ENCODE results near the gene PERCC1. TPM values are rescaled to one million over a fixed set of nuclear protein-coding genes. Genes with fewer than 3 reads are reported as not detected.
A peak's percentile ranks its signal among the peaks of the same experiment; 100 is the strongest.

PERCC1 gene
- total RNA-seq, 4 donors from 2014 or later = 1.2 TPM; not detected in 3

GRCh38 chr16:1413684-1414531, 17.0 kb upstream of the PERCC1 start:
- in situ Hi-C loops (cut with MboI; ENCODE audit: low pct_ligation_motif_present in 1 of 4, low pct_unique_long_range_greater_than_20kb in 1 of 4, low sequenced_read_pairs in 3 of 4) (no loop called here), intact Hi-C loops (cut with DNase I; ENCODE audit: low total_unique reads) (no loop called here)
- Histone ChIP-seq H3K27ac (peak overlapping the region; percentile 86 to 93 (median 91)), H3K36me3 (no peaks in the 10 kb centered on the region), H3K4me3 (peak overlapping the region; percentile 86 to 98 (median 92)), H3K27me3 (no peaks in the 10 kb centered on the region), H3K4me1 (peaks cover 0 to 26% (median 11%) of the 10 kb centered on the region in 4 donors), H3K9me3 (no peaks in the 10 kb centered on the region)
- peak; percentile 67 for DNase-seq
- TF ChIP-seq POLR2A (IDR thresholded peaks at IDR 0.05) (peak; percentile 14), CTCF (IDR thresholded peaks at IDR 0.05) (peak; percentile 63 to 70 (median 68)), POLR2AphosphoS5 (IDR thresholded peaks at IDR 0.05) (peak in 1 of 3 donors; percentile 38), EP300 (IDR thresholded peaks at IDR 0.05; ENCODE audit: low read depth) (no peak)
- 3 to 30% methylated on average over 2 to 77 of the region's 85 CpGs for WGBS, 2 donors (ENCODE audit: low coverage in 1 of 2)

- intact Hi-C loops (cut with DNase I; ENCODE audit: low total_unique reads) (no loop called here), in situ Hi-C loops (cut with MboI; ENCODE audit: low pct_ligation_motif_present in 1 of 4, low pct_unique_long_range_greater_than_20kb in 1 of 4, low sequenced_read_pairs in 3 of 4) (no loop called here)
- H3K4me1 ChIP-seq = peaks cover 4 to 34% (median 17%) of the 10 kb centered on the region in 4 donors
These were observed 16.2 kb upstream of the PERCC1 start, which contains the start of gene UNKL for GRCh38 chr16:1414532-1415260. UNKL (minus strand) TSS chr16:1414704; CDS start chr16:1414691, 13 bp downstream.

GRCh38 chr16:1416521-1416941, 14.3 kb upstream of the PERCC1 start:
- no peaks in the 10 kb centered on the region for H3K9me3 ChIP-seq
- 29 to 72% methylated on average over 1 to 3 of the region's 3 CpGs for WGBS, 2 donors (ENCODE audit: low coverage in 1 of 2)
- H3K4me1 ChIP-seq = peaks cover 7 to 43% (median 26%) of the 10 kb centered on the region in 4 donors
- TF ChIP-seq EP300 (IDR thresholded peaks at IDR 0.05; ENCODE audit: low read depth) (no peak), CTCF (IDR thresholded peaks at IDR 0.05) (no peak), POLR2AphosphoS5 (IDR thresholded peaks at IDR 0.05) (no peak), POLR2A (IDR thresholded peaks at IDR 0.05) (no peak)
- no peaks in the 10 kb centered on the region for H3K36me3 ChIP-seq
- DNase-seq = no peak
- H3K4me3 ChIP-seq = no peak overlapping the region
- in situ Hi-C loops (cut with MboI; ENCODE audit: low pct_ligation_motif_present in 1 of 4, low pct_unique_long_range_greater_than_20kb in 1 of 4, low sequenced_read_pairs in 3 of 4) = no loop called here
- H3K27me3 ChIP-seq = no peaks in the 10 kb centered on the region
- H3K27ac ChIP-seq = peak overlapping the region in 3 of 4 donors; percentile 26 to 31 (median 29)
- intact Hi-C loops (cut with DNase I; ENCODE audit: low total_unique reads) = no loop called here

More at GRCh38 chr16:1414532-1415260, 16.2 kb upstream of the PERCC1 start, which contains the start of gene UNKL:
- H3K27ac ChIP-seq = peak within 1 kb of the TSS; percentile 86 to 96 (median 92)
- peak; percentile 85 for DNase-seq
- H3K9me3 ChIP-seq = no peaks in the 10 kb centered on the region
- 3% methylated on average over 17 of the region's 72 CpGs; no CpG with 5 or more reads in 1 of the 2 donors for WGBS, 2 donors (ENCODE audit: low coverage in 1 of 2)
- no peaks in the 10 kb centered on the region for H3K36me3 ChIP-seq
- H3K27me3 ChIP-seq = no peaks in the 10 kb centered on the region
- TF ChIP-seq EP300 (IDR thresholded peaks at IDR 0.05; ENCODE audit: low read depth) (no peak), CTCF (IDR thresholded peaks at IDR 0.05) (no peak), POLR2AphosphoS5 (IDR thresholded peaks at IDR 0.05) (no peak), POLR2A (IDR thresholded peaks at IDR 0.05) (no peak)
- H3K4me3 ChIP-seq = peak within 1 kb of the TSS; percentile 86 to 98 (median 92)

- no peaks in the 10 kb centered on the region for H3K27me3 ChIP-seq
- TF ChIP-seq CTCF (IDR thresholded peaks at IDR 0.05) (no peak), POLR2AphosphoS5 (IDR thresholded peaks at IDR 0.05) (no peak), EP300 (IDR thresholded peaks at IDR 0.05; ENCODE audit: low read depth) (no peak), POLR2A (IDR thresholded peaks at IDR 0.05) (no peak)
- DNase-seq = no peak
- WGBS, 2 donors (ENCODE audit: low coverage in 1 of 2) = 1% methylated on average over 22 of the region's 22 CpGs; no CpG with 5 or more reads in 1 of the 2 donors
- peak overlapping the region; percentile 94 to 97 (median 96) for H3K27ac ChIP-seq
- peak overlapping the region; percentile 60 to 94 (median 74) for H3K4me3 ChIP-seq
- intact Hi-C loops (cut with DNase I; ENCODE audit: low total_unique reads) = no loop called here
- H3K4me1 ChIP-seq = peaks cover 7 to 28% (median 19%) of the 10 kb centered on the region in 4 donors
- H3K36me3 ChIP-seq = no peaks in the 10 kb centered on the region
- H3K9me3 ChIP-seq = no peaks in the 10 kb centered on the region
- in situ Hi-C loops (cut with MboI; ENCODE audit: low pct_ligation_motif_present in 1 of 4, low pct_unique_long_range_greater_than_20kb in 1 of 4, low sequenced_read_pairs in 3 of 4) = no loop called here
These were observed 10.8 kb upstream of the PERCC1 start for GRCh38 chr16:1420111-1420539.
